ENCODE results near the gene SLC6A14. TPM values are rescaled to one million over a fixed set of nuclear protein-coding genes. Genes with fewer than 3 reads are reported as not detected.

SLC6A14 gene, protein sequence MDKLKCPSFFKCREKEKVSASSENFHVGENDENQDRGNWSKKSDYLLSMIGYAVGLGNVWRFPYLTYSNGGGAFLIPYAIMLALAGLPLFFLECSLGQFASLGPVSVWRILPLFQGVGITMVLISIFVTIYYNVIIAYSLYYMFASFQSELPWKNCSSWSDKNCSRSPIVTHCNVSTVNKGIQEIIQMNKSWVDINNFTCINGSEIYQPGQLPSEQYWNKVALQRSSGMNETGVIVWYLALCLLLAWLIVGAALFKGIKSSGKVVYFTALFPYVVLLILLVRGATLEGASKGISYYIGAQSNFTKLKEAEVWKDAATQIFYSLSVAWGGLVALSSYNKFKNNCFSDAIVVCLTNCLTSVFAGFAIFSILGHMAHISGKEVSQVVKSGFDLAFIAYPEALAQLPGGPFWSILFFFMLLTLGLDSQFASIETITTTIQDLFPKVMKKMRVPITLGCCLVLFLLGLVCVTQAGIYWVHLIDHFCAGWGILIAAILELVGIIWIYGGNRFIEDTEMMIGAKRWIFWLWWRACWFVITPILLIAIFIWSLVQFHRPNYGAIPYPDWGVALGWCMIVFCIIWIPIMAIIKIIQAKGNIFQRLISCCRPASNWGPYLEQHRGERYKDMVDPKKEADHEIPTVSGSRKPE
- 1 to 10 TPM; 3.8 to 9.8 (median 8.5) TPM for total RNA-seq

DNA sequence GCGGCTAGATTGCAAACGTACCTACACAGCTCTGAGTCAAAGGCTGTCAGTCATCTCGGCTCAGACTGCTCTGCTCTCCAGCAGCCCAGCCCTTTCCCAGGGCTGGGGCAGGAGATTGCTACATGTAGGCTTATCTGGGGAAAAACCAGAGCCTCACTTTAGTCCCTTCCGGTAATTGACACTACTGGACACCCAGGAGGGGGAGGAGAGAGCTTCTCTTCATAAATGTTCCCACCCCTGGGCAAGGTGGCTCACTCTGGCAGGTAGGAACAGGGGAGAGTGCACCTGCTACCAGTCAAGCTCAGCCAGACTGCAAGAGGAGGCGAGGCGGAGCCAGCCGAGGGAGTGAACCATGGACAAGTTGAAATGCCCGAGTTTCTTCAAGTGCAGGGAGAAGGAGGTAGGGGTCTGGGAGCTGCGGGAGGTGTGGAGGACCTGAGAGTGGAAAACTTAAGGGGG is at the start of gene SLC6A14:
TSS of gene SLC6A14 (plus strand) at position 249 of the 459 bp plus-strand sequence. CDS start at position 353, 104 bp downstream.
- H3K4me1 ChIP-seq = no peaks in the 10 kb centered on the region
- no peaks in the 10 kb centered on the region for H3K9me3 ChIP-seq
- H3K4me3 ChIP-seq = no peak within 1 kb of the TSS
- WGBS = 53% methylated on average over 8 of the region's 9 CpGs
- no peak for TF ChIP-seq POLR2AphosphoS5 (IDR thresholded peaks at IDR 0.05)
- TF ChIP-seq EP300 (IDR thresholded peaks at IDR 0.05) = no peak
- TF ChIP-seq, protein P1, sequence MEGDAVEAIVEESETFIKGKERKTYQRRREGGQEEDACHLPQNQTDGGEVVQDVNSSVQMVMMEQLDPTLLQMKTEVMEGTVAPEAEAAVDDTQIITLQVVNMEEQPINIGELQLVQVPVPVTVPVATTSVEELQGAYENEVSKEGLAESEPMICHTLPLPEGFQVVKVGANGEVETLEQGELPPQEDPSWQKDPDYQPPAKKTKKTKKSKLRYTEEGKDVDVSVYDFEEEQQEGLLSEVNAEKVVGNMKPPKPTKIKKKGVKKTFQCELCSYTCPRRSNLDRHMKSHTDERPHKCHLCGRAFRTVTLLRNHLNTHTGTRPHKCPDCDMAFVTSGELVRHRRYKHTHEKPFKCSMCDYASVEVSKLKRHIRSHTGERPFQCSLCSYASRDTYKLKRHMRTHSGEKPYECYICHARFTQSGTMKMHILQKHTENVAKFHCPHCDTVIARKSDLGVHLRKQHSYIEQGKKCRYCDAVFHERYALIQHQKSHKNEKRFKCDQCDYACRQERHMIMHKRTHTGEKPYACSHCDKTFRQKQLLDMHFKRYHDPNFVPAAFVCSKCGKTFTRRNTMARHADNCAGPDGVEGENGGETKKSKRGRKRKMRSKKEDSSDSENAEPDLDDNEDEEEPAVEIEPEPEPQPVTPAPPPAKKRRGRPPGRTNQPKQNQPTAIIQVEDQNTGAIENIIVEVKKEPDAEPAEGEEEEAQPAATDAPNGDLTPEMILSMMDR (IDR thresholded peaks at IDR 0.05) = no peak
- no peak for TF ChIP-seq POLR2A (IDR thresholded peaks at IDR 0.05)
- no peak within 1 kb of the TSS for H3K27ac ChIP-seq
- H3K36me3 ChIP-seq = no peaks in the 10 kb centered on the region
- no peaks in the 10 kb centered on the region for H3K27me3 ChIP-seq
- peak in 1 of 2 donors; percentile 65 for DNase-seq (ENCODE audit: low spot score in 2 of 2)

DNA sequence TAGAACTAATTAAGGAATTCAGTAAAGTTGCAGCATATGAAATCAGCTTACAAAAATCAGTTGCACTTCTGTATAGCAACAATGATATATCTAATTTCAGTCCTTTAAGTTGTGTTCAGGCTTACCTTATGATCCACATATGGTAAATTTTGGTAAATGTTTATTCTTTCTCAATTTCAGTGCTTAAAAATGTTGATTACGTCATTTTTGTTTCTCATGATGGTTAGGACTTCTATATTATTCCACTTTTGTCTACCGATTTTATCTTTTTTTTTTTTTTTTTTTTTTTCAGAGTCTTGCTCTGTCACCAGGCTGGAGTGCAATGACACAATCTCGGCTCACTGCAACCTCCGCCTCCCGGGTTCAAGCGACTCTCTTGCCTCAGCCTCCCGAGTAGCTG is 40.7 kb upstream of the SLC6A14 start:
- H3K27ac ChIP-seq = no peak overlapping the region
- TF ChIP-seq, protein P1 (IDR thresholded peaks at IDR 0.05) = no peak
- TF ChIP-seq POLR2A (IDR thresholded peaks at IDR 0.05) = no peak
- TF ChIP-seq EP300 (IDR thresholded peaks at IDR 0.05) = no peak
- no peak for TF ChIP-seq POLR2AphosphoS5 (IDR thresholded peaks at IDR 0.05)
- 90% methylated on average over 7 of the region's 7 CpGs for WGBS
- no peak overlapping the region for H3K4me3 ChIP-seq
- no peaks in the 10 kb centered on the region for H3K4me1 ChIP-seq
- H3K36me3 ChIP-seq = no peaks in the 10 kb centered on the region
- no peak for DNase-seq (ENCODE audit: low spot score in 2 of 2)
- no peaks in the 10 kb centered on the region for H3K27me3 ChIP-seq
- H3K9me3 ChIP-seq = no peaks in the 10 kb centered on the region

GRCh38 chrX:116399681-116400080 is 36.7 kb upstream of the SLC6A14 start:
- H3K9me3 ChIP-seq = no peaks in the 10 kb centered on the region
- no peaks in the 10 kb centered on the region for H3K4me1 ChIP-seq
- H3K27ac ChIP-seq = no peak overlapping the region
- TF ChIP-seq POLR2A (IDR thresholded peaks at IDR 0.05) (no peak), EP300 (IDR thresholded peaks at IDR 0.05) (no peak), POLR2AphosphoS5 (IDR thresholded peaks at IDR 0.05) (no peak)
- TF ChIP-seq, protein P1 (IDR thresholded peaks at IDR 0.05) = no peak
- no peaks in the 10 kb centered on the region for H3K36me3 ChIP-seq
- no peak overlapping the region for H3K4me3 ChIP-seq
- no peak for DNase-seq (ENCODE audit: low spot score in 2 of 2)
- H3K27me3 ChIP-seq = no peaks in the 10 kb centered on the region

GRCh38 chrX:116409219-116409618 is 27.2 kb upstream of the SLC6A14 start:
- Histone ChIP-seq H3K4me1 (no peaks in the 10 kb centered on the region), H3K27ac (no peak overlapping the region), H3K36me3 (no peaks in the 10 kb centered on the region), H3K9me3 (no peaks in the 10 kb centered on the region), H3K4me3 (no peak overlapping the region), H3K27me3 (no peaks in the 10 kb centered on the region)
- DNase-seq (ENCODE audit: low spot score in 2 of 2) = no peak
- TF ChIP-seq POLR2A (IDR thresholded peaks at IDR 0.05) = no peak
- TF ChIP-seq EP300 (IDR thresholded peaks at IDR 0.05) = no peak
- WGBS = 66% methylated on average over 2 of the region's 2 CpGs

GRCh38 chrX:116413273-116413672 is 23.1 kb upstream of the SLC6A14 start:
- no peaks in the 10 kb centered on the region for H3K4me1 ChIP-seq
- no peak for DNase-seq (ENCODE audit: low spot score in 2 of 2)
- H3K36me3 ChIP-seq = no peaks in the 10 kb centered on the region
- no peak overlapping the region for H3K4me3 ChIP-seq
- no peaks in the 10 kb centered on the region for H3K27me3 ChIP-seq
- no peak overlapping the region for H3K27ac ChIP-seq
- 10% methylated on average over 1 of the region's 1 CpG for WGBS
- TF ChIP-seq, protein P1 (IDR thresholded peaks at IDR 0.05) = no peak
- TF ChIP-seq POLR2A (IDR thresholded peaks at IDR 0.05) (no peak), EP300 (IDR thresholded peaks at IDR 0.05) (no peak), POLR2AphosphoS5 (IDR thresholded peaks at IDR 0.05) (no peak)
- H3K9me3 ChIP-seq = no peaks in the 10 kb centered on the region
